Stimulated activated memory B cell treated with anti-CD40 and anti-IgM and Interleukin-4, amounts not matched to agents 10 μg/mL and 1 μg/mL and 100 μg/mL, for 72 hours (primary cell): Measurements from ENCODE around the gene THADA.
A peak's percentile ranks its signal among the peaks of the same experiment; 100 is the strongest.
"Not testable (repeated sequence)": the region's sequence is repeated elsewhere in the genome, so short reads cannot be mapped to it uniquely, and the experiment has no call there.

ENCODE experiments used
- ATAC-seq: fragments of 150-1000 bp; cut with Tn5 transposase; 2 replicates; pipeline ENCODE4 v1.10.0; 2021
- H3K27ac Mint-ChIP-seq: one replicate; pipeline ENCODE4 v1.8.0; 2022; ENCODE audit warnings: mild to moderate bottlenecking, mixed read lengths
- H3K27me3 Mint-ChIP-seq: one replicate; pipeline ENCODE4 v1.8.0; 2022; ENCODE audit warnings: mixed read lengths
- H3K36me3 Mint-ChIP-seq: one replicate; pipeline ENCODE4 v1.8.0; 2022; ENCODE audit warnings: mixed read lengths
- H3K4me1 Mint-ChIP-seq: one replicate; pipeline ENCODE4 v1.8.0; 2022; ENCODE audit warnings: mixed read lengths
- H3K4me3 Mint-ChIP-seq: one replicate; pipeline ENCODE4 v1.8.0; 2022; ENCODE audit warnings: mild to moderate bottlenecking, moderate library complexity, mixed read lengths
- H3K9me3 Mint-ChIP-seq: one replicate; pipeline ENCODE4 v1.8.0; 2022; ENCODE audit warnings: mixed read lengths

THADA gene

GRCh38 chr2:43288417-43289305 lies 307.2 kb downstream of the THADA start:
- H3K4me3 Mint-ChIP-seq: no peak overlapping the region
- peaks cover 93% of the 10 kb centered on the region for H3K36me3 Mint-ChIP-seq
- H3K4me1 Mint-ChIP-seq: peaks cover 3% of the 10 kb centered on the region
- no peaks in the 10 kb centered on the region for H3K27me3 Mint-ChIP-seq
- no peak overlapping the region for H3K27ac Mint-ChIP-seq
- ATAC-seq: no peak
- peaks cover 12% of the 10 kb centered on the region for H3K9me3 Mint-ChIP-seq

DNA sequence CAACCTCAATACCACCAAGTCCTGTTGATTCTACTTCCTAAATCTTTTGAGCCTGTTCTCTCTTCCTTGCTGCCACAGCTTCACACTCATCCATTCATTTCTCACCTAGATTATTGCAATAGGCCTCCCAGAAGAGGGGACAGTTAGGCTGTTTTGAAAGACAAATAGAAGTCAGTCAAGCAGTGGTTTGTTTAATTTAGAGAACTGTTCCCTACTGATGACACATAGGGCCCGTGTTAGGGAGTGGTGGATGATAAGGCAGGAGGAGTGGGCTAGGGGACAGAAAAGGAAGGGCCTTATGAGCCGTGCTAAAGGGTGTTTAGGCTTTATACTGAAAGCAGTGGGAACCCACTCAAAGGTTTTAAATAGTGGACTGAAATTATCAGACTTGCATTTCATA lies 309.9 kb downstream of the THADA start:
- ATAC-seq: no peak
- no peak overlapping the region for H3K27ac Mint-ChIP-seq
- H3K9me3 Mint-ChIP-seq: peaks cover 19% of the 10 kb centered on the region
- no peaks in the 10 kb centered on the region for H3K4me1 Mint-ChIP-seq
- no peaks in the 10 kb centered on the region for H3K27me3 Mint-ChIP-seq
- H3K36me3 Mint-ChIP-seq: peaks cover 99% of the 10 kb centered on the region
- H3K4me3 Mint-ChIP-seq: no peak overlapping the region

DNA sequence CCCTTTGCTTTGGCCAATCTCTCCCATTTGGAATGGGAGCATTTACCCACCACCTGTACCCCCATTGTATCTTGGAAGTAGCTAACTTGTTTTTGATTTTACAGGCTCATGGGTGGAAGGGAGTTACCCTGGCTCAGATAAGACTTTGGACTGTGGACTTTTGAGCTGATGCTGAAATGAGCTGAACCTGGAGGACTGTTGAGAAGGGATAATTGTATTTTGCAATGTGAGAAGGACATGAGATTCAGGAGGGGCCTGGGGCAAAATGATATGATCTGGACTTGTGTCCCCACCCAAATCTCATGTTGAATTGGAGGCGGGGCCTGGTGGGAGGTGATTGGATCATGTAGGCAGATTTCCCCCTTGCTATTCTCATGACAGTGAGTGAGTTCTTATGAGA lies 310.9 kb downstream of the THADA start:
- Mint-ChIP-seq H3K36me3 (peaks cover 99% of the 10 kb centered on the region), H3K27ac (no peak overlapping the region), H3K4me3 (no peak overlapping the region), H3K9me3 (peaks cover 19% of the 10 kb centered on the region), H3K27me3 (no peaks in the 10 kb centered on the region), H3K4me1 (no peaks in the 10 kb centered on the region)
- ATAC-seq: no peak

GRCh38 chr2:43284347-43284746 lies 311.5 kb downstream of the THADA start:
- H3K4me1 Mint-ChIP-seq, H3K27me3 Mint-ChIP-seq, H3K4me3 Mint-ChIP-seq, H3K27ac Mint-ChIP-seq, ATAC-seq: not testable (repeated sequence)
- H3K36me3 Mint-ChIP-seq: peaks cover 99% of the 10 kb centered on the region
- peaks cover 19% of the 10 kb centered on the region for H3K9me3 Mint-ChIP-seq

DNA sequence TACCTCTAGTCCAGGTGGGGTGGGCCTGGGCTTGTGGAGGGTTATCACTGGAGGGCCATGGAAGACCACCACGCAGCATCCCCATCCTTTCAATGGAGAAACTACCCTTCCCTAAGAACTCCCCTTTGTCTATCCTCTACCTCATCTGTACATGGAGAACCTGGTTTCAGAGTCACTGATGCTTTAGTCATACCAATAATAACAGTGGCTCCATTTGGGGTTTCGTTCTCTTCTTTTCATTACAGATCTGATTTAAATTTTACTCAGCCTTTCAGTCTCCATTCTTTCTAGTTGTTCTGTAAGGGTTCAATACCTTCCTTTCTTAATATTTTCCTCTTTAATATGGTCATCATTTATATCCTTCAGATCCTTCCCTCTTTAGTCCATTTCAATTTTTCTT lies 314.8 kb downstream of the THADA start:
- Mint-ChIP-seq H3K27ac (peak overlapping the region; percentile 35), H3K4me3 (no peak overlapping the region), H3K36me3 (peaks cover 84% of the 10 kb centered on the region), H3K4me1 (no peaks in the 10 kb centered on the region), H3K9me3 (peaks cover 16% of the 10 kb centered on the region), H3K27me3 (no peaks in the 10 kb centered on the region)
- no peak for ATAC-seq

GRCh38 chr2:43279317-43279840 lies 316.5 kb downstream of the THADA start:
- no peaks in the 10 kb centered on the region for H3K27me3 Mint-ChIP-seq
- no peak for ATAC-seq
- H3K9me3 Mint-ChIP-seq: peaks cover 7% of the 10 kb centered on the region
- H3K4me1 Mint-ChIP-seq: peaks cover 1% of the 10 kb centered on the region
- H3K36me3 Mint-ChIP-seq: peaks cover 70% of the 10 kb centered on the region
- H3K27ac Mint-ChIP-seq: no peak overlapping the region
- no peak overlapping the region for H3K4me3 Mint-ChIP-seq

DNA sequence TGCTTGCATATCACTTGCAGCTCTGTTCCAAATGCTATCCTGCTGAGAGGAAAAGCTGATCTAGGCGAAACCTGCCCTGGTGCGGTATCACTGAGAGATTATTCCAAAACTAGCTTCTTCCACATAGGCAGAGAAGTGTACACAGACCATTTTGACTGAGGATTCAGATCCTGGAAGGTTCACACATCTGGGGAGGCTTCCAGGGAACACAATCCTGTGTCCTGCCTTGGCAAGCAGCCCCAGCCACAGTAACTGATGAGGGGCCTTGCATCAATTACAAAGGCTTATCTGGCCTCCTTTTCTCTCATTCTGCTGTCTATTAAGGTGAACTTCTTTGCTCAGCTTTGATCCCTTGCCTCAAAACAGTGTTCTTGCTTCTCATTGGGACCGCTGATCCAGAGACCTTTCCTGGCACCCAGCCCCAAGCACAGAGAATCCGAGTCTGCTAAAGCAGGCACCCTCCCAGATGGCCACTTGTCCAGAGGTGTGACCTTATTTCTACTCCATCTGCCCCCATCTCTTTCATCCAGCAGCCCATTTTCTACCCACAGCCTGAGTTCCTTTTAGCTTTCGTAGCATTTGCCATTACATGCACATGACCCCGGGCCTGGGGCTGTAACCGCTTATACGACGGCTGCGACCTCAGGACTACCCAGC lies 317.1 kb downstream of the THADA start:
- no peak for ATAC-seq
- Mint-ChIP-seq H3K9me3 (peaks cover 7% of the 10 kb centered on the region), H3K36me3 (peaks cover 70% of the 10 kb centered on the region), H3K27ac (no peak overlapping the region), H3K4me1 (peaks cover 8% of the 10 kb centered on the region), H3K4me3 (no peak overlapping the region), H3K27me3 (no peaks in the 10 kb centered on the region)

DNA sequence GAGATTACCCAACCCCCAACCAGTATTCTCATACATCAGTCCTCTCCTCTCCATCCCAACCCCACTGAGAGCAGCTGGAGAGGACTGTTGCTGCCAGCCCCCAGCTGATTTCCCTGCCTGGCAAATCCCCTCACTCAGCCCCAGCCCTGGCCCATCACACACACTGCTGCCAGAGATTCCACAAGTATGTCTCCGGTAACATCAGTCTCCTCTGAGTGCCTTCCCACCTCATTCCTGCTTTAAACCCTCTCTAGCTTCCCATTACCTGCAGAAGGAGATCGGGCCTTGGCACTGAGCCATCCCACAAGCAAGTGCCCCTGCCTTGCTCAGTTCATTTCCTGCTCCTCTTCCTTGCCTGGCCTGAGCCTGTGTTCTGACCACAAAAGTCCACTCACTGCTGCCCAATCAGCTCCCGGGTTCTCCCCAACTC lies 318.9 kb downstream of the THADA start:
- Mint-ChIP-seq H3K9me3 (no peaks in the 10 kb centered on the region), H3K36me3 (peaks cover 59% of the 10 kb centered on the region), H3K27me3 (no peaks in the 10 kb centered on the region), H3K4me1 (peaks cover 13% of the 10 kb centered on the region), H3K27ac (peak overlapping the region; percentile 12), H3K4me3 (no peak overlapping the region)
- ATAC-seq: no peak

- H3K27me3 Mint-ChIP-seq: no peaks in the 10 kb centered on the region
- H3K4me1 Mint-ChIP-seq: peaks cover 16% of the 10 kb centered on the region
- no peak overlapping the region for H3K4me3 Mint-ChIP-seq
- no peaks in the 10 kb centered on the region for H3K9me3 Mint-ChIP-seq
- no peak for ATAC-seq
- H3K36me3 Mint-ChIP-seq: peaks cover 56% of the 10 kb centered on the region
- peak overlapping the region; percentile 12 for H3K27ac Mint-ChIP-seq
These were observed 319.4 kb downstream of the THADA start for GRCh38 chr2:43276266-43276941.

DNA sequence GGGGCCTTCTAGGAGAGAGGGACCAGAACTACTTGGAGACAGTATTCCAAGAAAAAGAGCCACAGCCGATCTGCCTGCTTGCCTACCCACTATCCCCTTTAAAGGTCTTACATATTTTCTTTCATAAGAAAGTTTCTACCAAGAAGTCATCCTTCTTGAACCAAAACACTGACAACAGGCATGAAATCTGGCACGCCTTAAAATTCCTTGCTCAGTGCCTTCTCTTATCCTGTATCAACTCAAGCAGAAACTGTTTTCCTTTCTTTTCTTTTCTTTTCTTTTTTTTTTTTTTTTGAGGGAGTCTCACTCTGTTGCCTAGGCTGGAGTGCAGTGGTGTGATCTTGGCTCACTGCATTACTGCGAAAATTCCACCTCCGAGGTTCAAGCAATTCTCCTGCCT lies 321.1 kb downstream of the THADA start:
- Mint-ChIP-seq H3K36me3 (peaks cover 52% of the 10 kb centered on the region), H3K9me3 (no peaks in the 10 kb centered on the region), H3K27ac (no peak overlapping the region), H3K4me3 (no peak overlapping the region), H3K4me1 (peaks cover 16% of the 10 kb centered on the region), H3K27me3 (no peaks in the 10 kb centered on the region)
- no peak for ATAC-seq

DNA sequence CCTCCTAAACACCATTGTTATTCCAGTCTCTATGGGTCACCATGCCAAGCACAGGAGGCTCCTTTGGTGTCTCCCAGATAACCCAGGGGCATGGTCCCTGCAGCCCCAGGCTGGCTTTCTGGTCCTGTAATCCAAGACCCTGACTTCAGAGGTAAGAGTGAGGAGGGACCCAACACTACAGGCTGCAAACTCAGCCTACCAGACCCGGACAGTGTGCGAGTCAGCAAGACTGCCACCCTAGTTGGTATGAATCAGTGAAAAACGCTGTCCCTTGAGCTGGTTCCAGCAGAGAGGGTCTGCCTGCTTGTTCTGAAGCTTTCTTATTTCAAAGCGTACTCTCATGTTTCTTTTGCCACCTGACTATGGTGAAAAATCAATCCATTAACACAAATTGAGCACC lies 321.8 kb downstream of the THADA start:
- no peaks in the 10 kb centered on the region for H3K27me3 Mint-ChIP-seq
- no peaks in the 10 kb centered on the region for H3K9me3 Mint-ChIP-seq
- peak overlapping the region; percentile 11 for H3K27ac Mint-ChIP-seq
- no peak overlapping the region for H3K4me3 Mint-ChIP-seq
- peaks cover 52% of the 10 kb centered on the region for H3K36me3 Mint-ChIP-seq
- ATAC-seq: no peak
- H3K4me1 Mint-ChIP-seq: peaks cover 16% of the 10 kb centered on the region

DNA sequence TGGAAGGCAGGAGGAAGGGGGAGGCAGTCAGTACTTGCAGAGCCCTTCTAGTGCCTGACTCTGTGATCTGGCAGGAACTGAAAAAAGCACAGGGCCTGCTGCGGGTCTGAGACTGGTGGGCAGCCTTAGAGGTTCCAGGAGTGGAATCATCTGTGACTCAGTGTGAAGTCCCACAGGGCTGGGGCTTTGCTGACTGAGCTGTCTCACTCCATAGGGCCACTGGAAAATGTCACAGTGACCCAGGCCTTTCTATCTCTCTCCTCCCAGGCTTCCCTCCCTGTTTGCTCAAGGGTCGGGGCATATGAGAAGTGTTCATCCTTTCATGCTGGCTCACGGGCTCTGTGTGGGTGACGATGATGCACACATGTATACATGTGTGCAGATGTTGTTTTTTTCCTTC lies 322.3 kb downstream of the THADA start:
- H3K4me1 Mint-ChIP-seq: peaks cover 20% of the 10 kb centered on the region
- ATAC-seq: peak; percentile 78
- H3K27ac Mint-ChIP-seq: peak overlapping the region; percentile 66
- peaks cover 54% of the 10 kb centered on the region for H3K36me3 Mint-ChIP-seq
- H3K4me3 Mint-ChIP-seq: no peak overlapping the region
- H3K9me3 Mint-ChIP-seq: no peaks in the 10 kb centered on the region
- no peaks in the 10 kb centered on the region for H3K27me3 Mint-ChIP-seq

DNA sequence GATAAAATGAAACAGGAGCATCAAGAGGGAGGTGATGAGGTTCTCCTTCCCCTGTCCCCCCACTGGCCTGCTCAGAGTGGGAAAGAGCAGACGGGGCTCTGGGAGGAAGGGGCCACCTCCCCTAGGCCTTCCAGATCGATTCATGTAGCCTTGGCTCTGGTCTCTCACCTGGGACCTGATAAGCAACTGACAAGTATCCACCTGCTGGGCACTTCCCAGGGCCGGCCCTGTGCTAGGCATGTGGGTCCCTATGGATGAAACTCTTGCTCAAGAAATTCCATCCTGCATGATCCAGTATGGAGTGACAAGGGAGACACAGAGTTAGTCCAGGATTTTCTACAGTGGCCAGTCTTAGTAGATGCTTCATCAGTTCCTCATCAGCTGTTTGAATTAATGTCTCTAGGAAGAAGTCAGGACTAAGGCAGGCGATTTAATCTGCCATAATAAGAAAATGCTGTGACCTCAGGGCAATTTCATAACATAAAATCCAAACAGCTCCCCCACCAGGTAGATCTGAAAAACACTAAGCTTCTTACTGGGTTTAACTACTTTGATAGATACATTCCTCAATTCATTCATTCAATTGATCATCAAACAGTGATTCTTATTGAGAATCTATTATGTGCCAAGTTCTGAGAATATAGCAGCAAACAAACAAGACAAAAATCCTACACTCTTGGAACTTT lies 324.8 kb downstream of the THADA start:
- Mint-ChIP-seq H3K9me3 (no peaks in the 10 kb centered on the region), H3K4me3 (no peak overlapping the region), H3K4me1 (peaks cover 21% of the 10 kb centered on the region), H3K36me3 (peaks cover 59% of the 10 kb centered on the region), H3K27me3 (no peaks in the 10 kb centered on the region), H3K27ac (no peak overlapping the region)
- ATAC-seq: no peak

GRCh38 chr2:43270461-43270860 lies 325.4 kb downstream of the THADA start:
- Mint-ChIP-seq H3K36me3 (peaks cover 65% of the 10 kb centered on the region), H3K27ac (peak overlapping the region; percentile 3), H3K27me3 (no peaks in the 10 kb centered on the region), H3K4me3 (no peak overlapping the region), H3K9me3 (no peaks in the 10 kb centered on the region), H3K4me1 (peaks cover 21% of the 10 kb centered on the region)
- no peak for ATAC-seq

GRCh38 chr2:43269706-43270105 lies 326.1 kb downstream of the THADA start:
- Mint-ChIP-seq H3K36me3 (peaks cover 68% of the 10 kb centered on the region), H3K27ac (peak overlapping the region; percentile 3), H3K9me3 (no peaks in the 10 kb centered on the region), H3K4me1 (peaks cover 21% of the 10 kb centered on the region), H3K27me3 (no peaks in the 10 kb centered on the region), H3K4me3 (no peak overlapping the region)
- peak; percentile 32 for ATAC-seq
